ENCODE results near the gene SPDEF. TPM values are rescaled to one million over a fixed set of nuclear protein-coding genes. Genes with fewer than 3 reads are reported as not detected.

SPDEF gene
- total RNA-seq, 2 donors from 2014 or later, result not detected

GRCh38 chr6:34554291-34555006, 1.7 kb downstream of the SPDEF start:
- no peak overlapping the region for H3K4me3 ChIP-seq
- DNase-seq (ENCODE audit: low spot score) (no peak), ATAC-seq (ENCODE audit: insufficient number of reproducible peaks, low FRiP score, low read depth) (no peak)
- H3K36me3 ChIP-seq, result no peaks in the 10 kb centered on the region
- no peaks in the 10 kb centered on the region for H3K27me3 ChIP-seq (replicated peaks; ENCODE audit: insufficient read depth)
- TF ChIP-seq CTCF (IDR thresholded peaks at IDR 0.05), result no peak
- no peak overlapping the region for H3K27ac ChIP-seq
- H3K4me1 ChIP-seq (ENCODE audit: control insufficient read depth in 1 of 2, low read depth in 2 of 2), result no peaks in the 10 kb centered on the region
- H3K9me3 ChIP-seq, result peaks cover 6% of the 10 kb centered on the region

DNA sequence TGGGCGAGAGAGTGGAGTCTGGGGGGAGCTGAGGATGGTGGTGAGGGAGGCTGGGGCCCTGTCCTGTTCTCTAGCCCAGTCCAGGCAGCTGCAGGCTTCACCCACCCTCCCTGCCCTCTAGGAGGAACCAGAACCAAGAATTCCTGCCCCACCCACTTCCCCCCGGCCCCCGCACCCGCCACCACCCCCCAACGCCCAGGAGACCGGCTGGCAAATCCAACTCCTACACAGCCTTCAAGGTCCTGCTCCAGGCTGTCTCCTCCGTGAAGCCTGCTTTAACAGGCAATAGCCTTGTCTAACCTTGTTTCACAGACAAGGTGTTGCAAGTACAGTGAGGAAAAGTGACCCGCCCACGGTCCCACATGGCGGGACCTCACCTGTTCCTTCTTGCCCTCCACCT, 2.4 kb downstream of the SPDEF start:
- peaks cover 6% of the 10 kb centered on the region for H3K9me3 ChIP-seq
- H3K4me3 ChIP-seq, result no peak overlapping the region
- TF ChIP-seq CTCF (IDR thresholded peaks at IDR 0.05), result no peak
- no peak for DNase-seq (ENCODE audit: low spot score)
- H3K36me3 ChIP-seq, result no peaks in the 10 kb centered on the region
- H3K27me3 ChIP-seq (replicated peaks; ENCODE audit: insufficient read depth), result no peaks in the 10 kb centered on the region
- no peaks in the 10 kb centered on the region for H3K4me1 ChIP-seq (ENCODE audit: control insufficient read depth in 1 of 2, low read depth in 2 of 2)
- ATAC-seq (ENCODE audit: insufficient number of reproducible peaks, low FRiP score, low read depth), result no peak
- H3K27ac ChIP-seq, result no peak overlapping the region

DNA sequence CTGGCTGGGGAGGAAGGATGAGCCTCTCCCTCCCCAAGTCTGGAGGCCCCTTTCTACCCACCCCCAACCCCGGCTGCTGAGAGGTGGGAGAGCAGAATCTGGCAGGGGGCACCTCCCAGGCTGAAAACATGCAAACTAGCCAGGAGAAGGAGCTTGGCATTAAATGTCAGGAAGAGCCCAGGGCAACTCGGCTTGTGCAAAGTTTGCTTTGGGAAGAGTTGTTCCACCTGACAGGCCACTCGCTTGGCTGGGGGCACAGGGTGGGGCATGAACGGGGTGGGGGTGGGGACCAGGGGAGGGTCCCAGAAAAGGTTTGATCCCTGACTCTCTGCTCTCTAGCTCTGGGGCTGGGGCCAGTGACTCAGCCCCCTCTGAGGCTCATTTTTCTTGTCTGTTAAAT, 3.0 kb downstream of the SPDEF start:
- no peak for DNase-seq (ENCODE audit: low spot score)
- no peak overlapping the region for H3K4me3 ChIP-seq
- no peaks in the 10 kb centered on the region for H3K27me3 ChIP-seq (replicated peaks; ENCODE audit: insufficient read depth)
- no peaks in the 10 kb centered on the region for H3K4me1 ChIP-seq (ENCODE audit: control insufficient read depth in 1 of 2, low read depth in 2 of 2)
- no peak for TF ChIP-seq CTCF (IDR thresholded peaks at IDR 0.05)
- H3K27ac ChIP-seq, result no peak overlapping the region
- H3K36me3 ChIP-seq, result no peaks in the 10 kb centered on the region
- H3K9me3 ChIP-seq, result peaks cover under 1% of the 10 kb centered on the region
- no peak for ATAC-seq (ENCODE audit: insufficient number of reproducible peaks, low FRiP score, low read depth)

DNA sequence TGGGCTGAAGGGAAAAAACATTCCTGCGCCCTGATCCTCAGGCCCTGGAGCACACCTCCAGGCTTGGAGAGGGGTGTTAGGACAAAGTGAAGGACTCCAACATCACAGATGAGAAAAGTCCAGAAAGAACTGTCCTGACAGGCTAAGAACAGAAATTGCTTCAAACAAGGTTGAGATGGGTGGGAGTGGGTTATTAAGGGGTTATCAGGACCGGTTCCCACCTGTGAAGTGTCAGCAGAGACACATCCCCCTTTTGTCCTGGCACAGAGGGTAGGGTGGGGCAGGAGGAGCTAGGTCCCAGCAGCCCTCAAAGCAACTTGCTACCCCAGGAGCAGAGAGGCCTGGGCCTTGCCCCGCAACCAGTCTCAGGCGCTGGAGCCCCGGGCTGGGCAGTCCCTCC, 3.5 kb downstream of the SPDEF start:
- no peak for TF ChIP-seq CTCF (IDR thresholded peaks at IDR 0.05)

GRCh38 chr6:34551720-34552119, 4.4 kb downstream of the SPDEF start:
- Histone ChIP-seq H3K4me1 (ENCODE audit: control insufficient read depth in 1 of 2, low read depth in 2 of 2) (peaks cover 0 to 4% of the 10 kb centered on the region in 2 donors), H3K27ac (no peak overlapping the region), H3K9me3 (no peaks in the 10 kb centered on the region), H3K36me3 (no peaks in the 10 kb centered on the region), H3K27me3 (replicated peaks; ENCODE audit: insufficient read depth) (no peaks in the 10 kb centered on the region), H3K4me3 (no peak overlapping the region)
- no peak for DNase-seq (ENCODE audit: low spot score)
- TF ChIP-seq CTCF (IDR thresholded peaks at IDR 0.05), result no peak
- no peak for ATAC-seq (ENCODE audit: insufficient number of reproducible peaks, low FRiP score, low read depth)

More for the DNA sequence above, 3.5 kb downstream of the SPDEF start:
- Histone ChIP-seq H3K4me1 (ENCODE audit: control insufficient read depth in 1 of 2, low read depth in 2 of 2) (no peaks in the 10 kb centered on the region), H3K9me3 (no peaks in the 10 kb centered on the region), H3K36me3 (no peaks in the 10 kb centered on the region), H3K27ac (no peak overlapping the region), H3K27me3 (replicated peaks; ENCODE audit: insufficient read depth) (no peaks in the 10 kb centered on the region), H3K4me3 (no peak overlapping the region)
- ATAC-seq (ENCODE audit: insufficient number of reproducible peaks, low FRiP score, low read depth) (no peak), DNase-seq (ENCODE audit: low spot score) (no peak)

Measured in thoracic aorta (tissue), 2 donors.